Activated CD4-positive, alpha-beta memory T cell treated with anti-CD3 and anti-CD28 coated beads for 36 hours (primary cell): ENCODE measurements around the gene ZNF726. TPM values are rescaled to one million over a fixed set of nuclear protein-coding genes. Genes with fewer than 3 reads are reported as not detected.
"Not testable (repeated sequence)": the region's sequence is repeated elsewhere in the genome, so short reads cannot be mapped to it uniquely, and the experiment has no call there.

Experiments used
- CTCF ChIA-PET: fragments of 350-600 bp; sonication (Branson Sonifier 250); formaldehyde crosslinking; loops from one replicate; lab custom pipeline; 2021; ENCODE audit warnings: antibody characterized with exemption, inconsistent platforms; lab: Charles Lee
- POLR2A ChIA-PET: fragments of 350-600 bp; sonication (Branson Sonifier 250); formaldehyde crosslinking; loops from one replicate; lab custom pipeline; 2021; ENCODE audit warnings: antibody characterized with exemption; lab: Charles Lee
- DNase-seq: peaks from one replicate; pipeline ENCODE4 v3.0.0-alpha.2; 2020
- H3K27ac Mint-ChIP-seq: one replicate; pipeline ENCODE4 v1.8.0; 2021; ENCODE audit warnings: mixed read lengths
- H3K27me3 Mint-ChIP-seq: one replicate; pipeline ENCODE4 v1.8.0; 2021; ENCODE audit warnings: mixed read lengths
- H3K36me3 Mint-ChIP-seq: one replicate; pipeline ENCODE4 v1.8.0; 2021; ENCODE audit warnings: mixed read lengths
- H3K4me1 Mint-ChIP-seq: one replicate; pipeline ENCODE4 v1.8.0; 2021; ENCODE audit warnings: low read depth, mixed read lengths
- H3K4me3 Mint-ChIP-seq: one replicate; pipeline ENCODE4 v1.8.0; 2021; ENCODE audit warnings: mild to moderate bottlenecking, mixed read lengths
- H3K9me3 Mint-ChIP-seq: one replicate; pipeline ENCODE4 v1.8.0; 2021; ENCODE audit warnings: mixed read lengths
- intact Hi-C: fragments of 100-400 bp; cut with micrococcal nuclease; formaldehyde crosslinking; loops from one replicate; pipeline ENCODE4 v1.15.1; 2023
- total RNA-seq, 2 experiments: library from RNA; stranded (reverse); gene quantifications; one replicate each; pipeline ENCODE4 v1.2.3, GENCODE V29; 2021

The ZNF726 gene
- total RNA-seq, 2 experiments from 2014 or later = 15.9 to 17.3 TPM

GRCh38 chr19:23949611-23950010, 34.9 kb downstream of the ZNF726 start:
- DNase-seq = no peak
- CTCF ChIA-PET = no interaction called here
- H3K4me1 Mint-ChIP-seq = peaks cover 9% of the 10 kb centered on the region
- POLR2A ChIA-PET = no interaction called here
- no peak overlapping the region for H3K27ac Mint-ChIP-seq
- intact Hi-C loops = no loop called here
- H3K9me3 Mint-ChIP-seq = peaks cover 22% of the 10 kb centered on the region
- no peaks in the 10 kb centered on the region for H3K27me3 Mint-ChIP-seq
- peaks cover 28% of the 10 kb centered on the region for H3K36me3 Mint-ChIP-seq
- H3K4me3 Mint-ChIP-seq = no peak overlapping the region

GRCh38 chr19:23956051-23956450, 41.4 kb downstream of the ZNF726 start:
- Mint-ChIP-seq H3K4me1 (no peaks in the 10 kb centered on the region), H3K9me3 (no peaks in the 10 kb centered on the region), H3K27me3 (no peaks in the 10 kb centered on the region), H3K36me3 (peaks cover 3% of the 10 kb centered on the region), H3K4me3 (no peak overlapping the region), H3K27ac (no peak overlapping the region)
- POLR2A ChIA-PET = no interaction called here
- no peak for DNase-seq
- CTCF ChIA-PET = no interaction called here
- intact Hi-C loops = no loop called here

- POLR2A ChIA-PET = no interaction called here
- intact Hi-C loops = no loop called here
- Mint-ChIP-seq H3K36me3 (peaks cover 3% of the 10 kb centered on the region), H3K27me3 (no peaks in the 10 kb centered on the region), H3K4me1 (no peaks in the 10 kb centered on the region), H3K4me3 (no peak overlapping the region), H3K27ac (no peak overlapping the region), H3K9me3 (peaks cover 4% of the 10 kb centered on the region)
- CTCF ChIA-PET = no interaction called here
- no peak for DNase-seq
Observed at GRCh38 chr19:23957660-23958281, 43.1 kb downstream of the ZNF726 start.

- H3K4me1 Mint-ChIP-seq, H3K36me3 Mint-ChIP-seq, H3K27ac Mint-ChIP-seq, DNase-seq, H3K4me3 Mint-ChIP-seq, intact Hi-C loops, POLR2A ChIA-PET, CTCF ChIA-PET: not testable (repeated sequence)
- H3K27me3 Mint-ChIP-seq = peaks cover 11% of the 10 kb centered on the region
- peaks cover 16% of the 10 kb centered on the region for H3K9me3 Mint-ChIP-seq
Observed at GRCh38 chr19:23963396-23963795, 48.7 kb downstream of the ZNF726 start.

GRCh38 chr19:23963881-23964280, 49.2 kb downstream of the ZNF726 start:
- POLR2A ChIA-PET, H3K27ac Mint-ChIP-seq, H3K36me3 Mint-ChIP-seq, CTCF ChIA-PET, intact Hi-C loops, H3K4me3 Mint-ChIP-seq, H3K4me1 Mint-ChIP-seq, DNase-seq: not testable (repeated sequence)
- Mint-ChIP-seq H3K9me3 (peaks cover 16% of the 10 kb centered on the region), H3K27me3 (peaks cover 11% of the 10 kb centered on the region)

GRCh38 chr19:23964334-23964733, 49.6 kb downstream of the ZNF726 start:
- H3K36me3 Mint-ChIP-seq, H3K4me3 Mint-ChIP-seq, intact Hi-C loops, DNase-seq, CTCF ChIA-PET, H3K4me1 Mint-ChIP-seq, POLR2A ChIA-PET, H3K27ac Mint-ChIP-seq: not testable (repeated sequence)
- H3K27me3 Mint-ChIP-seq = peaks cover 11% of the 10 kb centered on the region
- H3K9me3 Mint-ChIP-seq = peaks cover 16% of the 10 kb centered on the region

- POLR2A ChIA-PET = no interaction called here
- CTCF ChIA-PET = no interaction called here
- Mint-ChIP-seq H3K9me3 (peaks cover 2% of the 10 kb centered on the region), H3K27me3 (peaks cover 35% of the 10 kb centered on the region), H3K27ac (no peak overlapping the region), H3K4me3 (no peak overlapping the region), H3K36me3 (no peaks in the 10 kb centered on the region), H3K4me1 (peaks cover 6% of the 10 kb centered on the region)
- intact Hi-C loops = no loop called here
- DNase-seq = no peak
Observed at GRCh38 chr19:23969630-23970029, 54.9 kb downstream of the ZNF726 start.

- DNase-seq = peak; percentile 10
- Mint-ChIP-seq H3K27ac (no peak overlapping the region), H3K4me1 (peaks cover 6% of the 10 kb centered on the region), H3K27me3 (peaks cover 30% of the 10 kb centered on the region), H3K36me3 (no peaks in the 10 kb centered on the region), H3K9me3 (no peaks in the 10 kb centered on the region), H3K4me3 (no peak overlapping the region)
- POLR2A ChIA-PET = no interaction called here
- CTCF ChIA-PET = no interaction called here
- intact Hi-C loops = no loop called here
Observed at GRCh38 chr19:23971598-23971997, 56.9 kb downstream of the ZNF726 start.

GRCh38 chr19:23972161-23972560, 57.5 kb downstream of the ZNF726 start:
- H3K9me3 Mint-ChIP-seq = no peaks in the 10 kb centered on the region
- no peak overlapping the region for H3K4me3 Mint-ChIP-seq
- DNase-seq = no peak
- intact Hi-C loops = no loop called here
- H3K27me3 Mint-ChIP-seq = peaks cover 26% of the 10 kb centered on the region
- H3K36me3 Mint-ChIP-seq = no peaks in the 10 kb centered on the region
- ChIA-PET POLR2A (no interaction called here), CTCF (no interaction called here)
- H3K27ac Mint-ChIP-seq = no peak overlapping the region
- H3K4me1 Mint-ChIP-seq = peaks cover 6% of the 10 kb centered on the region

GRCh38 chr19:23974941-23975340, 60.3 kb downstream of the ZNF726 start:
- ChIA-PET CTCF (no interaction called here), POLR2A (no interaction called here)
- no peak overlapping the region for H3K4me3 Mint-ChIP-seq
- no peaks in the 10 kb centered on the region for H3K9me3 Mint-ChIP-seq
- H3K27me3 Mint-ChIP-seq = peaks cover 19% of the 10 kb centered on the region
- no peak for DNase-seq
- H3K27ac Mint-ChIP-seq = no peak overlapping the region
- H3K4me1 Mint-ChIP-seq = peaks cover 6% of the 10 kb centered on the region
- intact Hi-C loops = no loop called here
- H3K36me3 Mint-ChIP-seq = no peaks in the 10 kb centered on the region

GRCh38 chr19:23976631-23977030, 61.9 kb downstream of the ZNF726 start:
- POLR2A ChIA-PET, H3K4me3 Mint-ChIP-seq, H3K4me1 Mint-ChIP-seq, intact Hi-C loops, H3K27me3 Mint-ChIP-seq, H3K9me3 Mint-ChIP-seq, CTCF ChIA-PET, H3K36me3 Mint-ChIP-seq, DNase-seq, H3K27ac Mint-ChIP-seq: not testable (repeated sequence)

- DNase-seq, CTCF ChIA-PET, H3K36me3 Mint-ChIP-seq, POLR2A ChIA-PET, H3K27ac Mint-ChIP-seq, H3K27me3 Mint-ChIP-seq, H3K9me3 Mint-ChIP-seq, H3K4me3 Mint-ChIP-seq, intact Hi-C loops, H3K4me1 Mint-ChIP-seq: not testable (repeated sequence)
Observed at GRCh38 chr19:23977256-23977655, 62.6 kb downstream of the ZNF726 start.

- ChIA-PET POLR2A (no interaction called here), CTCF (no interaction called here)
- no peak overlapping the region for H3K27ac Mint-ChIP-seq
- no peaks in the 10 kb centered on the region for H3K9me3 Mint-ChIP-seq
- H3K4me1 Mint-ChIP-seq = no peaks in the 10 kb centered on the region
- DNase-seq = no peak
- no peak overlapping the region for H3K4me3 Mint-ChIP-seq
- no peaks in the 10 kb centered on the region for H3K36me3 Mint-ChIP-seq
- no peaks in the 10 kb centered on the region for H3K27me3 Mint-ChIP-seq
- intact Hi-C loops = no loop called here
Observed at GRCh38 chr19:23978068-23978467, 63.4 kb downstream of the ZNF726 start.
